GM19463 (cell line): ENCODE results near the gene RIPOR3.
"Not testable (repeated sequence)": the region's sequence is repeated elsewhere in the genome, so short reads cannot be mapped to it uniquely, and the experiment has no call there.

ENCODE experiments used
- ATAC-seq: cut with Tn5 transposase; IDR thresholded peaks from one replicate; pipeline ENCODE4 v1.9.1; 2021; ENCODE audit warnings: mild to moderate bottlenecking, moderate library complexity; ENCODE audit not compliant: unreplicated experiment

Gene RIPOR3

DNA sequence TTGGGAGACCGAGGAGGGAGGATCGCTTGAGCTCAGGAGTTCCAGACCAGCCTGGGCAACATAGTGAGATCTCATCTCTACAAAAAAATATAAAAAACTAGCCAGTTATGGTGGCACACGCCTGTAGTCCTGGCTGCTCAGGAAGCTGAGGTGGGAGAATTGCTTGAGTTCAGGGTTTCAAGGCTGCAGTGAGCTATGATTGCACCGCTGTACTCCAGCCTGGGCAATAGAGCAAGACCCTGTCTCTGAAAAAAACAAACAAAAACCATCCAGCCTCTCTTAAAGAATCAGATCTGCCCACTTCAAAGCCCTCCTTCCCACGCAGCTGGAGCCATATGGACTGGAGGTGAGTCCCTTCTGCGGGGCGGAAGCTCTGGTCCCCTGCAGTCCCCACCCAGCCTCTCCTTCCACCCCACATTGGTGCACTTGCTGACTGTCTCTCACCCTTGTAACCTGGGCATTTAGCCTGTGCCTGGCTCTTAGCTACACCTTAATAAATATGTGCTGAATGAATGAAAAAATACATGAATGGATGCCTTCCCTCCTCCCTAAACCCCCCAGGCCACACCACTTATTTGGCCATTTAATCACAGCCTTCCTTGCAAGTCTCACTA is 32.9 kb upstream of the RIPOR3 start:
- no peak for ATAC-seq

DNA sequence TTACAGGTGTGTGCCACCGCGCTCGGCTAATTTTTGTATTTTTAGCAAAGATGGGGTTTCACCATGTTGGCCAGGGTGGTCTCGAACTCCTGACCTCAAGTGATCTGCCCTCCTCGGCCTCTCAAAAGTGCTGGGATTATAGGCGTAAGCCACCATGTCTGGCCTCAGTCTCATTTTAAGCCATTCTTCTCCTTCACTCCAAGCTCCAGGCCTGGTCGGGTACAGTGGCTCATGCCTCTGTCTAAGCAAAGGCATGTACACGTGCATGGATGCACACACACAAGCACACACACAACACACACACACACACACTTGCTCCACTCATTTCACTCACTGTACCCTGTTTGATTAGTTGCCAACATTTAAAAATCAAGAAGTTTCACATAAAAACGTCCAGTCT is 32.3 kb upstream of the RIPOR3 start:
- no peak for ATAC-seq

GRCh38 chr20:50722424-50723155 is 31.2 kb upstream of the RIPOR3 start:
- no peak for ATAC-seq

DNA sequence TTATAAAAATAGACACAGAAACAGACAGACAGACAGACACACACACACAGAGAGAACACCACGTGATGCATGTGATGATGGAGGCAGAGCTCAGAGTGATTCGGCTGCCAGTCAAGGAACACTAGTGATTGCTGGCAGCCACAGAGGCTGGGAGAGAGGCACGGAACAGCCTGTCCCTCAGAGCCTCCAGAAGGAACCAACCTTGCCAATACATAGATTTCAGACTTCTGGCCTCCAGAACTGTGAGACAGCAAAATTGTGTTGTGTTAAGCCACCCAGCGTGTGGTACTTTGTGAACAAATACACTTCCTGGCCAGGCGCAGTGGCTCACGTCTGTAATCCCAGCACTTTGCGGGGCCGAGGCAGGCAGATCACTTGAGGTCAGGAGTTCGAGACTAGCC is 30.5 kb upstream of the RIPOR3 start:
- no peak for ATAC-seq

DNA sequence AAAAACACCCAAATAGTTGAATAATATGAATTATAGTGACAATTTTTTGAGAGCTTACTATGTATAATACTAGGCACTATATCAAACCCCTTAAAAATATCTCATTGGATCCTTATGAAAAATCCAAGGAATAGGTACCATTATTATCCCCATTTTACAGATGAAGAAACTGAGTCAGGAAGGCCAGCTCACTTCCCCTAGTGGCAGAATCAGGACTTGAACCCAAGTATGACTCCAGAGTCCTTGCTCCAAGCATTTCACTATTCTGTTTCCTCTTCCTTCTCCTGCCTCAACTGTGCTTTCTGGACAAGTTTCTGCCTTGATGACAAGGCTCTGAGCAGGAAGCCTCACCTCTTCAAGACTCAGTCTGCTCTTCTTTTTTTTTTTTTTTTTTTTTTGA is 29.2 kb upstream of the RIPOR3 start:
- no peak for ATAC-seq

DNA sequence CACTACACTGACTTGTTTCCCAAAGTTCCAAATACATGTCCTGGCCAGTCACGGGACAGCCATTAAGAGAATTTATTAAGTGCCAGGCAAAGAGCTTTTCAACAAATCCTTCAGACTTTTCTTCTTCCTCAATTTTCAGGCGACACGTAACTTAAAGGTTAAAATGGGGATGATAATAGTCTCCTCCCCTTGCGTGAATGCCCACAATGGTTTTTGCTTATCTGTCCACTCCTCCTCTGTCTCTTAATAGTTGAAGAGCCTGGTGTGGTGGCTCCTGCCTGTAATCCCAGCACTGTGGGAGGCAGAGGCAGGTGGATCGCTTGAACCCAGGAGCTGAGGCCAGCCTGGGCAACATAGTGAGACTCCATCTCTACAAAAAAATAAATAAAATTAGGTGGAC is 28.7 kb upstream of the RIPOR3 start:
- ATAC-seq, result no peak

DNA sequence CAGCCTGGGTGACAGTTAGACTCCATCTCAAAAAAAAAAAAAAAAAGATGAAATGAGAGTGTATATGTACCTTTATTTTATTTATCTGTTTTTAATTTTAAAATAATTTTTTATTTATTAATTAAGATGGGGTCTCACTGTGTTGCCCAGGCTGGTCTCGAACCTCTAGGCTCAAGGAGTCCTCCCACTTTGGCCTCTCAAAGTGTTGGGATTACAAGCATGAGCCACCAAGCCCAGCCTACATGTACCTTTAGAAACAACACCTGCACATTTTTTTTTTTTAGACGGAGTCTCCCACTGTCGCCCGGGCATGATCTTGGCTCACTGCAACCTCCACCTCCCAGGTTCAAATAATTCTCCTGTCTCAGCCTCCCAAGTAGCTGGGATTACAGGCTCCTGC is 28.0 kb upstream of the RIPOR3 start:
- ATAC-seq, result no peak

DNA sequence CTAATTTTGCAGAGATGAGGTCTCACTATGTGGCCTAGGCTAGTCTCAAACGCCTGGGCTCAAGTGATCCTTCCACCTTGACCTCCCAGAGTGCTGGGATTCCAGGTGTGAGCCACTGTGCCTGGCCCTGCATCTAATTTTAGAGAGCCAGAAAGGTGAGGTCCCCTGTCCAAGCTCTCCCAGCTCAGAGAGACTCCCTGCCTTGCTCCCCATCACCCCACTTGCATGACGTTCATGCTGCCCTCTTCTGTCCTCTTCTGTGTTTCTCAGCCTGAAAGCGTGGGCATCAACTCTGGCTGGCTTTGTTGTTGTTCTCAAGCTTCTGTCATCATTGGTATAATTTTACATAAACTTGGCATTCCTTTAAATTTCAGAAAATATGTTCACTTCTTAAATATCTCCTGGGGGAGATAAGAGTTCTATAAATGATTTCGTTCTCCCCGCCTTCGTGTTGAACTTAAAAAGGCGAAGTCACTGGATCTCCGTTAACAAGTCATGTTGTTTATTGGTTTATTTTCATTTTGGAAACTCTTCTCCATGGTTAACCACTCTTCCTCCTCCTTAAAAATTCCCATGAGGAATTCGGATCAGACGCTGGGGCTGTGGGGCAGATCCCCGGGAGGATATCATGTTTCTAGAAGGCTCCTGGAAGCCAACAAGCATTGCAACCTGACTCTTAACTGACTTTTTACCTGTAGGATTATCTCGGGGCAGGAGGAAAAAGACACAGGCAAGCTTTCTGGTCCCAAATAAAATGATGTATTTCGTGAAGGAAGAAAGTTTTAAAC is 26.8 kb upstream of the RIPOR3 start:
- ATAC-seq, result no peak

DNA sequence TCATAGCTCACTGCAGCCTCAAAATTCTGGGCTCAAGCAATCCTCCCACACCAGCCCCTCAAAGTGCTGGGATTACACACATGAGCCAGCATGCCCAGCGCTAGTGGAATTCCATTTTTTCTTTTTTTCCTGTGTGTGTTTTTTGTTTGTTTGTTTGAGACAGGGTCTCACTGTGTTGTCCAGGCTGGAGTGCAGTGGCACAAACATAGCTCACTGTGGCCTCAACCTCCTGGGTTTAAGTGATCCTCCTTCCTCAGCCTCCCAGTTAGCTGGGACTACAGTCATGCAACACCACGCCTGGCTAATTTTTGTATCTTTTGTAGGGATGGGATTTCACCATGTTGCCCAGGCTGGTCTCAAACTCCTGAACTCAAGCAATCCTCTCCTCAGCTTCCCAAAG is 26.0 kb upstream of the RIPOR3 start:
- ATAC-seq, result no peak

- no peak for ATAC-seq
These were observed 25.2 kb upstream of the RIPOR3 start for GRCh38 chr20:50716518-50716917.

- ATAC-seq, result no peak
These were observed 24.4 kb upstream of the RIPOR3 start for GRCh38 chr20:50715694-50716093.

DNA sequence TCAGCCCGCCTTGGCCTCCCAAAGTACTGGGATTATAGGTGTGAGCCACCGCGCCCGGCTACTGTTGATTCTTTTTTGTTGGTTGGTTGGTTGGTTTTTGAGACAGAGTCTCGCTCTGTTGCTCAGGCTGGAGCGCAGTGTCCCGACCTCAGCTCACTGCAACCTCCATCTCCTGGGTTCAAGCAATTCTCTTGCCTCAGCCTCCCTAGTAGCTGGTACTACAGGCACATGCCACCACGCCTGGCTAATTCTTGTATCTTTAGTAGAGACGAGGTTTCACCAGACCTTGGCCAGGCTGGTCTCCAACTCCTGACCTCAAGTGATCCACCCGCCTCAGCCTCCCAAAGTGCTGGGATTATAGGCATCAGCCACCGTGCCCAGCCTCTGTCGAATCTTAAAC is 23.1 kb upstream of the RIPOR3 start:
- ATAC-seq, result not testable (repeated sequence)

- no peak for ATAC-seq
These were observed 22.3 kb upstream of the RIPOR3 start for GRCh38 chr20:50713657-50714101.

- ATAC-seq, result no peak
These were observed 21.7 kb upstream of the RIPOR3 start for GRCh38 chr20:50712771-50713656.

DNA sequence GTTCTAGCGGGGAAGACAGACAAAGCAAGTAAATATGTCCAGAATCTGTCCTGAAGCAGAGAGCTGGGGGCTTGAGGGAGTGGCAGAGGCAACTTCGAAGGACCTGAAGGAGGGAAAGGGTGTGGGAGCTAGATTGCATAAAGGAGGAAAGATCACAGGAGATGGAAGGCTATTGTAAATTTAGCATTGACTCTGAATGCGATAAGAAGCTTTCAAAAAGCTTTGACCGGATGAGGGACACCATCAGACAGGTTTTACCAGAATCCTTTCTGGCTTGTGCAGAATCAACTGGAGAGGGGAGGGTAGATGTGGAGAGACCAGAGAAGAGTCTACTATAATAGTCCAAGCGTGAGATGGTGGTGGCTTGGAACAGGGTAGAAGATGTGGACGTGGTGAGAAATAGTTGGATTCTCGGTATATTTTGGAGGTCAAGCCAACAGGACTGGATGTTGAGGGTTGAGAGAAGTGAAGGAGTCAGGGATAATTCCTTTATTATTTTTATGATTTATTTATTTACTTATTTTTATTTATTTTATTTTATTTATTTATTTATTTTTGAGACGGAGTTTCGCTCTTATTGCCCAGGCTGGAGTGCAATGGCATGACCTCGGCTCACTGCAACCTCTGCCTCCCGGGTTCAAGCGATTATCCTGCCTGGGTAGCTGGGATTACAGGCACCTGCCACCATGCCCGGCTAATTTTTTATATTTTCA is 19.9 kb upstream of the RIPOR3 start:
- no peak for ATAC-seq

DNA sequence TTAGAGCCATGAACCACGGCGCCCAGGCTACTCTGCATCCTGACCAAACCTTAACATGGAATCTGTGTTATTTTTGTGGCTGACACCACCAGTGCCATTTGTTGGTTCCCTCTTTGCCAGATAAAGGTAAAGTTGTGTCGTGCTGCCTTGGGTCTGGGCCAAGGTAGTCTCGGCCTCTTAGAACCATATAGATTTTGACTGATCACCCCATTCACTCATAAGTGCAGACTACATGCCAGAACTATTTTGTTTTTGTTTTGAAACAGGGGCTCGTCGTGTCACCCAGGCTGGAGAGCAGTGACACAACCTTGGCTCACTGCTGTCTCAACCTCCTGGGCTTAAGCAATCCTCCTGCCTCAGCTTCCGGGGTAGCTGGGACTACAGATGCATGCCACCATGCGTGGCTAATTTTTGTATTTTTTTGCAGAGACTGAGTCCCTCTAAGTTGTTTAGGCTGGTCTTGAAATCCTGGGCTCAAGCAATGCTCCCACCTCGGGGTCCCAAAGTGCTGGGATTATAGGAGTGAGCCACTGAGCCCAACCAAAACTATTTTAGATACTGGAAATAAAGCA is 19.2 kb upstream of the RIPOR3 start:
- no peak for ATAC-seq

GRCh38 chr20:50709636-50709973 is 18.3 kb upstream of the RIPOR3 start:
- no peak for ATAC-seq

DNA sequence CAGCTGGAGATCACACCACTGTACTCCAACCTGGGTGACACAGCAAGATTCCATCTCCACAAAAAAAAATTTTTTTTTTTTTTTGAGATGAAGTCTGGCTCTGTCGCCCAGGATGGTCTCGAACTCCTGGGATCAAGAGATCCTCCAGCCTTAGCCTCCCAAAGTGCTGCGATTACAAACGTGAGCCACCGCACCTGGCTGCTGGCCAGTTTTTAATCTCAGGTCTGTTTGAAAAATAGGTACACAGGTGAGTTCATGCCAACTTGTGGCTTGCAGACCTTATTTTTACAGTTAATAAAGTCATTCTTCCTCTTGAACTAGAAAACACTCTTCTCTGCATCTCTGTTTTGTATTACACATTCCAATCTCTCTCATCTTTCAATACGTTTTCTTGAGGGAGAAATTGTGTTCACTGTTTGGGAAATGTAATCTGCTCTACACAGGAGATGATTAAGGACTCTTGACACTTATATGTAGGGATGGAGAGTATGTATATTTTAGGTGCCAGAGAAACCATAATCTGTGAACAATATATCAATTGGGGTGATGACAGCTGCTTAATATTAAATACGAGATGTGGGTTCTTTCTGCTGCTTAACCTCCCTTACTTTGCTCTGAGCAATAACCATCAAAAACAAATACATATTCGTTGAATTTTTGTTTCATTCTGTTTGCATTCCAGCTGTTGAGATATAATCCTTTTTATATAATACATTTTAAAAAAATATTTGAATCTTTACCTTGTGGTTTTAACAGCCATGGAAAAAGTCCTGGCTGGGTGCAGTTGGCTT is 17.7 kb upstream of the RIPOR3 start:
- no peak for ATAC-seq

GRCh38 chr20:50704971-50705370 is 13.6 kb upstream of the RIPOR3 start:
- no peak for ATAC-seq
